B cell (primary cell): Measurements from ENCODE around the gene SLC26A3. TPM values are rescaled to one million over a fixed set of nuclear protein-coding genes. Genes with fewer than 3 reads are reported as not detected.
A peak's percentile ranks its signal among the peaks of the same experiment; 100 is the strongest.

Experiments used
- ATAC-seq: fragments of 200-7000 bp; cut with Tn5 transposase; one replicate; pipeline ENCODE4 v1.10.0; 2021; ENCODE audit warnings: low read depth, mild to moderate bottlenecking, moderate number of reproducible peaks, moderate library complexity
- CTCF ChIA-PET: fragments of 350-600 bp; sonication (Branson Sonifier 250); formaldehyde crosslinking; loops from one replicate; lab custom pipeline; 2021; ENCODE audit warnings: antibody characterized with exemption, inconsistent platforms; lab: Charles Lee
- POLR2A ChIA-PET: fragments of 350-600 bp; sonication (Branson Sonifier 250); formaldehyde crosslinking; loops from one replicate; lab custom pipeline; 2021; ENCODE audit warnings: antibody characterized with exemption; lab: Charles Lee
- DNase-seq: peaks from one replicate; pipeline ENCODE4 v3.0.0; 2013
- H2AFZ ChIP-seq: 2 replicates; pipeline ENCODE4 v1.6.1; 2012; ENCODE audit warnings: mild to moderate bottlenecking, low read depth, low read length; ENCODE audit not compliant: insufficient read depth, poor library complexity, severe bottlenecking
- H3K27ac ChIP-seq, 2 donors: 1 replicate in 1 of 2; 2 replicates in 1 of 2; pipeline ENCODE4 v1.5.1; 2012 to 2013; ENCODE audit warnings: low read length in 2 of 2, mild to moderate bottlenecking in 2 of 2, moderate library complexity in 1 of 2
- H3K27me3 ChIP-seq, 4 experiments: fragments of 200-600 bp in 1 of 4; sonication (generic) in 1 of 4; replicated peaks in 1 of 4; 1 replicate in 2 of 4; 2 replicates in 2 of 4; pipeline versions ENCODE4 v1.6.1 to v1.7.0; 2013 to 2016; ENCODE audit warnings: low read length in 3 of 4, mild to moderate bottlenecking in 2 of 4, mixed read lengths in 1 of 4, moderate library complexity in 1 of 4; ENCODE audit not compliant: insufficient read depth in 4 of 4, control insufficient read depth in 3 of 4; ENCODE audit errors: control extremely low read depth in 1 of 4
- H3K36me3 ChIP-seq, 2 experiments: replicated peaks in 1 of 2; 1 replicate in 1 of 2; 2 replicates in 1 of 2; pipeline versions ENCODE4 v1.6.1 to v1.7.1; 2013; ENCODE audit warnings: low read length in 1 of 2; ENCODE audit not compliant: insufficient read depth in 2 of 2, control insufficient read depth in 1 of 2; ENCODE audit errors: control extremely low read depth in 1 of 2, extremely low read depth in 1 of 2
- H3K4me1 ChIP-seq, 2 donors: fragments of 200-600 bp in 1 of 2; sonication (generic) in 1 of 2; 1 replicate in 1 of 2; 2 replicates in 1 of 2; pipeline versions ENCODE4 v1.5.1 to v1.6.1; 2013 to 2017; ENCODE audit warnings: low read length in 2 of 2; ENCODE audit not compliant: control insufficient read depth in 2 of 2, insufficient read depth in 2 of 2
- H3K4me2 ChIP-seq: replicated peaks from 2 replicates; pipeline ENCODE3; 2012; ENCODE audit warnings: mild to moderate bottlenecking, low read depth, low read length; ENCODE audit not compliant: poor library complexity, severe bottlenecking
- H3K4me3 ChIP-seq, 5 experiments: fragments of 200-600 bp in 1 of 5; sonication (generic) in 1 of 5; 1 replicate in 3 of 5; 2 replicates in 2 of 5; pipeline versions ENCODE4 v1.5.1 to v1.7.0; 2011 to 2016; ENCODE audit warnings: low read length in 4 of 5, mild to moderate bottlenecking in 4 of 5, low read depth in 2 of 5, control low read depth in 1 of 5, moderate library complexity in 1 of 5; ENCODE audit not compliant: insufficient read depth in 1 of 5; ENCODE audit errors: control extremely low read depth in 1 of 5, extremely low read depth in 1 of 5
- H3K79me2 ChIP-seq: fragments of 200-600 bp; sonication (generic); one replicate; pipeline ENCODE4 v1.6.0; 2016; ENCODE audit warnings: low read length; ENCODE audit not compliant: control insufficient read depth, insufficient read depth
- H3K9ac ChIP-seq: fragments of 200-600 bp; sonication (generic); 2 replicates; pipeline ENCODE4 v1.6.1; 2017; ENCODE audit warnings: mild to moderate bottlenecking, low read length, moderate library complexity
- H3K9me3 ChIP-seq, 3 donors: one replicate each; pipeline versions ENCODE4 v1.6.1 to v1.7.1; 2013; ENCODE audit warnings: low read length in 2 of 3; ENCODE audit not compliant: control insufficient read depth in 2 of 3, insufficient read depth in 1 of 3; ENCODE audit errors: control extremely low read depth in 1 of 3
- H4K20me1 ChIP-seq: 2 replicates; pipeline ENCODE4 v1.6.0; 2012; ENCODE audit warnings: mild to moderate bottlenecking, low read length; ENCODE audit not compliant: insufficient read depth, control insufficient read depth, poor library complexity, severe bottlenecking
- H3K27ac Mint-ChIP-seq: one replicate; pipeline ENCODE4 v1.8.0; 2021; ENCODE audit warnings: mixed read lengths
- H3K27me3 Mint-ChIP-seq: one replicate; pipeline ENCODE4 v1.8.0; 2021; ENCODE audit warnings: mixed read lengths
- H3K4me1 Mint-ChIP-seq: one replicate; pipeline ENCODE4 v1.8.0; 2021; ENCODE audit warnings: mixed read lengths
- H3K4me3 Mint-ChIP-seq: one replicate; pipeline ENCODE4 v1.8.0; 2021; ENCODE audit warnings: mixed read lengths
- H3K9me3 Mint-ChIP-seq: one replicate; pipeline ENCODE4 v1.8.0; 2022; ENCODE audit warnings: mixed read lengths; ENCODE audit not compliant: insufficient read depth
- CTCF ChIP-seq: fragments of 200-600 bp; IDR thresholded peaks from one replicate; pipeline ENCODE4 v1.8.0; 2022; ENCODE audit warnings: antibody characterized with exemption, mild to moderate bottlenecking
- EZH2 ChIP-seq: IDR thresholded peaks from 2 replicates; pipeline ENCODE4 v1.6.1; 2012; ENCODE audit warnings: borderline replicate concordance, low read depth, mild to moderate bottlenecking, moderate library complexity, low read length; ENCODE audit not compliant: insufficient read depth, poor library complexity, severe bottlenecking
- WGBS: methylation state at CpG from one replicate; pipeline ENCODE4 v1.1.5; 2013; ENCODE audit warnings: missing lambda C conversion rate; ENCODE audit not compliant: insufficient coverage; 5-methylcytosine and 5-hydroxymethylcytosine counted together
- intact Hi-C: fragments of 100-400 bp; cut with micrococcal nuclease; formaldehyde crosslinking; loops from one replicate; pipeline ENCODE4 v1.10.0; 2022
- polyA plus RNA-seq: library from polyadenylated mRNA; depleted of rRNA; stranded (reverse); fragments of >200 nt; gene quantifications from 2 replicates; pipeline ENCODE4 v1.2.3, GENCODE V29; 2012
- total RNA-seq, 2 donors: library from RNA; stranded (reverse); fragments of 120-200 nt in 1 of 2; gene quantifications; 1 replicate in 1 of 2; 2 replicates in 1 of 2; pipeline versions ENCODE4 v1.2.3 to v1.2.4, GENCODE V29; 2013 to 2022

The SLC26A3 gene
- total and polyA plus RNA-seq, 2 donors (not counting 1 experiment from before 2014, with no cell fraction given), result not detected

GRCh38 chr7:107746006-107746405 is 57.0 kb downstream of the SLC26A3 start:
- Mint-ChIP-seq H3K27ac (peak overlapping the region; percentile 21), H3K4me3 (peak overlapping the region; percentile 99), H3K4me1 (peaks cover 48% of the 10 kb centered on the region), H3K9me3 (no peaks in the 10 kb centered on the region), H3K27me3 (no peaks in the 10 kb centered on the region)
- ChIA-PET CTCF (interaction anchor here (2.9 kb wide), 1 partner anchor 283 kb away, joined by 10 read pairs; no protein-coding TSS in a partner anchor), POLR2A (no interaction called here)
- intact Hi-C loops, result loop anchor here (10.0 kb wide), 1 partner anchor 701 kb away; the partner anchor contains the start of gene PRKAR2B
- H3K27me3 ChIP-seq, result no peaks in the 10 kb centered on the region
- ATAC-seq, result no peak
- H2AFZ ChIP-seq, result no peak overlapping the region
- H3K79me2 ChIP-seq, result peaks cover 62% of the 10 kb centered on the region
- TF ChIP-seq EZH2 (no peak), CTCF (no peak)
- peak overlapping the region; percentile 11 for H3K9ac ChIP-seq
- no peaks in the 10 kb centered on the region for H3K9me3 ChIP-seq
- no peak for DNase-seq
- no peak overlapping the region for H3K4me3 ChIP-seq
- H3K4me1 ChIP-seq, result peaks cover 26 to 30% of the 10 kb centered on the region in 2 donors
- WGBS, result 100% methylated on average over 2 of the region's 3 CpGs
- H3K4me2 ChIP-seq, result peak overlapping the region; percentile 89
- H4K20me1 ChIP-seq, result peaks cover 53% of the 10 kb centered on the region
- peaks cover 4 to 25% of the 10 kb centered on the region in 2 experiments for H3K36me3 ChIP-seq
- peak overlapping the region in 1 of 2 donors; percentile 22 for H3K27ac ChIP-seq

- DNase-seq, result no peak
- Histone ChIP-seq H3K4me2 (peak overlapping the region; percentile 89), H3K4me1 (peaks cover 26 to 30% of the 10 kb centered on the region in 2 donors), H3K79me2 (peaks cover 49% of the 10 kb centered on the region), H3K9me3 (no peaks in the 10 kb centered on the region), H3K9ac (peak overlapping the region; percentile 82), H3K27ac (peak overlapping the region; percentile 97), H3K27me3 (no peaks in the 10 kb centered on the region), H2AFZ (peak overlapping the region; percentile 89), H3K4me3 (peak overlapping the region; percentile 66 to 90 (median 86)), H4K20me1 (peaks cover 39% of the 10 kb centered on the region), H3K36me3 (peaks cover 0 to 12% of the 10 kb centered on the region in 2 experiments)
- Mint-ChIP-seq H3K9me3 (no peaks in the 10 kb centered on the region), H3K4me1 (peaks cover 48% of the 10 kb centered on the region), H3K27me3 (no peaks in the 10 kb centered on the region), H3K4me3 (peak overlapping the region; percentile 99), H3K27ac (peak overlapping the region; percentile 100)
- ChIA-PET POLR2A (interaction anchor here (0.6 to 2.1 kb wide), 3 partner anchors 130 to 774 kb away, joined by 3 to 38 read pairs (median 6); partner anchors contain the start of gene HBP1), CTCF (interaction anchor here (1.4 to 5.6 kb wide), 5 partner anchors 18 to 575 kb away, joined by 3 to 54 read pairs (median 10); partner anchors contain the start of genes COG5, DUS4L and HBP1)
- WGBS, result under 1% methylated on average over 21 of the region's 22 CpGs
- TF ChIP-seq EZH2 (no peak), CTCF (no peak)
- intact Hi-C loops, result loop anchor here (1.0 to 10.0 kb wide), 6 partner anchors 82 to 1082 kb away; partner anchors contain the start of genes CCDC71L, PNPLA8, PRKAR2B and SLC26A4
- no peak for ATAC-seq
Measured at GRCh38 chr7:107744345-107744750, 58.7 kb downstream of the SLC26A3 start.
